Endothelial cell of umbilical vein (primary cell): Measurements from ENCODE around the gene IRF2BP2. TPM values are rescaled to one million over a fixed set of nuclear protein-coding genes. Genes with fewer than 3 reads are reported as not detected.

Experiments
- BruUV-seq: library from RNA; stranded (reverse); fragments of 400-500 nt; replicated peaks from 2 replicates; lab custom pipeline; 2021; lab: Mats Ljungman, UMichigan
- CTCF ChIA-PET: fragments of 300-600, 350-600 bp; sonication (Branson Sonifier 250); formaldehyde crosslinking; loops from one replicate; lab custom pipeline; 2021; ENCODE audit warnings: antibody characterized with exemption, inconsistent platforms; lab: Charles Lee
- POLR2A ChIA-PET: fragments of 300-600, 350-600 bp; sonication (Branson Sonifier 250); formaldehyde crosslinking; loops from one replicate; lab custom pipeline; 2021; ENCODE audit warnings: antibody characterized with exemption, inconsistent platforms; lab: Charles Lee
- DNase-seq: peaks from one replicate; pipeline ENCODE4 v3.0.0-alpha.2; 2011; ENCODE audit warnings: low read depth, low spot score
- FAIRE-seq: peaks from 2 replicates; lab custom pipeline; 2011; peaks lifted over from hg19 to GRCh38; lab: Jason Lieb, UNC
- H2AFZ ChIP-seq: 2 replicates; pipeline ENCODE4 v1.6.0; 2012; ENCODE audit warnings: low read depth, low read length, control low read depth, inconsistent platforms
- H3K27ac ChIP-seq: 2 replicates; pipeline ENCODE4 v1.5.1; 2011; ENCODE audit warnings: low read depth, mild to moderate bottlenecking, control low read depth, low read length, moderate library complexity; ENCODE audit not compliant: insufficient read depth
- H3K27me3 ChIP-seq, 2 experiments: 2 replicates each; pipeline versions ENCODE4 v1.6.0 to v1.6.1; 2011; ENCODE audit warnings: low read length in 2 of 2, mixed read lengths in 1 of 2; ENCODE audit not compliant: control insufficient read depth in 2 of 2, insufficient read depth in 2 of 2
- H3K36me3 ChIP-seq, 2 experiments: 2 replicates in 1 of 2; 3 replicates in 1 of 2; pipeline ENCODE4 v1.5.1; 2011; ENCODE audit warnings: low read length in 2 of 2, mild to moderate bottlenecking in 1 of 2, moderate library complexity in 1 of 2; ENCODE audit not compliant: control insufficient read depth in 2 of 2, insufficient read depth in 2 of 2; ENCODE audit errors: extremely low read depth in 1 of 2
- H3K4me1 ChIP-seq: 3 replicates; pipeline ENCODE4 v1.5.1; 2011; ENCODE audit warnings: mild to moderate bottlenecking, low read length; ENCODE audit not compliant: control insufficient read depth, insufficient read depth; ENCODE audit errors: extremely low read depth
- H3K4me2 ChIP-seq: 2 replicates; pipeline ENCODE4 v1.6.1; 2011; ENCODE audit warnings: low read length, control low read depth, mixed read lengths; ENCODE audit not compliant: insufficient read depth
- H3K4me3 ChIP-seq, 3 experiments: fragments of 200-600 bp in 1 of 3; sonication (generic), shearing (Covaris generic) in 1 of 3; replicated peaks in 1 of 3; 2 replicates each; pipeline ENCODE4 v1.5.1; 2011 to 2016; ENCODE audit warnings: control low read depth in 3 of 3, low read length in 3 of 3, mild to moderate bottlenecking in 2 of 3, inconsistent platforms in 1 of 3, low read depth in 1 of 3, moderate library complexity in 1 of 3; ENCODE audit not compliant: insufficient read depth in 1 of 3
- H3K79me2 ChIP-seq: 2 replicates; pipeline ENCODE4 v1.6.0; 2012; ENCODE audit warnings: low read length, inconsistent platforms; ENCODE audit not compliant: control insufficient read depth, insufficient read depth
- H3K9ac ChIP-seq: replicated peaks from 2 replicates; pipeline ENCODE3; 2011; ENCODE audit warnings: low read length, control low read depth; ENCODE audit not compliant: insufficient read depth; ENCODE audit errors: extremely low read depth
- H3K9me1 ChIP-seq: replicated peaks from 3 replicates; pipeline ENCODE4 v1.6.0; 2011; ENCODE audit warnings: mild to moderate bottlenecking, low read length; ENCODE audit not compliant: control insufficient read depth, insufficient read depth; ENCODE audit errors: extremely low read depth
- H3K9me3 ChIP-seq: replicated peaks from 2 replicates; pipeline ENCODE4 v1.5.1; 2012; ENCODE audit warnings: low read length, inconsistent platforms; ENCODE audit not compliant: control insufficient read depth, insufficient read depth
- H4K20me1 ChIP-seq: replicated peaks from 2 replicates; pipeline ENCODE3; 2011; ENCODE audit warnings: mild to moderate bottlenecking, low read length; ENCODE audit not compliant: control insufficient read depth, insufficient read depth; ENCODE audit errors: extremely low read depth
- CTCF ChIP-seq, 2 donors: IDR thresholded peaks; 1 replicate in 1 of 2; 2 replicates in 1 of 2; pipeline ENCODE4 v1.5.1; 2011; ENCODE audit warnings: low read length in 2 of 2, mild to moderate bottlenecking in 2 of 2, moderate library complexity in 2 of 2, control low read depth in 1 of 2, inconsistent platforms in 1 of 2, low read depth in 1 of 2; ENCODE audit not compliant: insufficient read depth in 1 of 2; ENCODE audit errors: extremely low read depth in 1 of 2
- FOS ChIP-seq: IDR thresholded peaks from 2 replicates; pipeline ENCODE4 v1.6.1; 2011; ENCODE audit warnings: mild to moderate bottlenecking, low read length, moderate library complexity, borderline replicate concordance; ENCODE audit not compliant: insufficient read depth
- JUN ChIP-seq: IDR thresholded peaks from 2 replicates; pipeline ENCODE4 v1.6.1; 2011; ENCODE audit warnings: borderline replicate concordance, low read depth; ENCODE audit not compliant: insufficient read length, insufficient read depth
- MYC ChIP-seq: IDR thresholded peaks from one replicate; pipeline ENCODE4 v1.6.1; 2011; ENCODE audit warnings: mild to moderate bottlenecking, low read depth, low read length
- POLR2A ChIP-seq: IDR thresholded peaks from 2 replicates; pipeline ENCODE4 v1.6.1; 2012; ENCODE audit warnings: low read depth, mild to moderate bottlenecking, control low read depth, low read length
- POLR2AphosphoS5 ChIP-seq: IDR thresholded peaks from 2 replicates; pipeline ENCODE4 v1.6.1; 2012; ENCODE audit warnings: low read depth, mild to moderate bottlenecking, control low read depth, low read length, moderate library complexity; ENCODE audit not compliant: insufficient read depth
- dilution Hi-C: fragments of 300-500 bp; cut with MboI; formaldehyde crosslinking; loops from one replicate; pipeline ENCODE4 v1.15.0; 2019; ENCODE audit warnings: low sequenced_read_pairs; ENCODE audit not compliant: extremely low pct_ligation_motif_present
- intact Hi-C: fragments of 100-400 bp; cut with micrococcal nuclease; formaldehyde crosslinking; loops from one replicate; pipeline ENCODE4 v1.10.0; 2022
- polyA plus RNA-seq, 4 experiments: library from polyadenylated mRNA; depleted of rRNA in 3 of 4; stranded (reverse) in 3 of 4; unstranded in 1 of 4; fragments of >200 nt; gene quantifications; 2 replicates each; pipeline versions ENCODE4 v1.2.1 to v1.2.3, GENCODE V29; 2011 to 2012; ENCODE audit warnings: missing spikeins in 1 of 4
- total RNA-seq: library from RNA; stranded (reverse); gene quantifications from 2 replicates; pipeline ENCODE4 v1.2.3, GENCODE V29; 2021
- TF ChIP-seq, protein P1 (sequence below): IDR thresholded peaks from 2 replicates; pipeline ENCODE4 v1.6.1; 2011; ENCODE audit not compliant: insufficient read depth, insufficient read length

IRF2BP2 gene
- total and polyA plus RNA-seq, 2 donors (not counting 3 experiments of a cell fraction or from before 2014, with no cell fraction given) = 66.6 to 109 TPM

GRCh38 chr1:234611225-234611846 lies 1.4 kb upstream of the IRF2BP2 start:
- H3K9me3 ChIP-seq = no peaks in the 10 kb centered on the region
- H2AFZ ChIP-seq = no peak overlapping the region
- H3K27me3 ChIP-seq = no peaks in the 10 kb centered on the region
- CTCF ChIA-PET = interaction anchor here (0.7 to 5.9 kb wide), 23 partner anchors 8 to 482 kb away, joined by 3 to 51 read pairs (median 4); no protein-coding TSS in a partner anchor
- H3K9me1 ChIP-seq = no peaks in the 10 kb centered on the region
- peaks cover 30% of the 10 kb centered on the region for H3K79me2 ChIP-seq
- peaks cover 37% of the 10 kb centered on the region for H3K4me1 ChIP-seq
- peak overlapping the region in 2 of 3 experiments; percentile 0 to 11 for H3K4me3 ChIP-seq
- BruUV-seq = TSS peak; percentile 13
- dilution Hi-C loops = loop anchor here (25.0 kb wide), 1 partner anchor 376 kb away; no protein-coding TSS in a partner anchor
- peak; percentile 92 for DNase-seq
- intact Hi-C loops = loop anchor here (1.0 to 2.0 kb wide), 3 partner anchors 251 to 349 kb away; no protein-coding TSS in a partner anchor
- no peaks in the 10 kb centered on the region for H4K20me1 ChIP-seq
- TF ChIP-seq POLR2A (no peak), CTCF (IDR thresholded peaks at IDR 0.05; ENCODE audit: extremely low read depth in 1 of 2, insufficient read depth in 1 of 2, low read depth in 1 of 2, low read length in 2 of 2) (peak in 1 of 2 donors; percentile 15), FOS (no peak), MYC (no peak), POLR2AphosphoS5 (no peak), JUN (no peak)
- TF ChIP-seq, protein P1, sequence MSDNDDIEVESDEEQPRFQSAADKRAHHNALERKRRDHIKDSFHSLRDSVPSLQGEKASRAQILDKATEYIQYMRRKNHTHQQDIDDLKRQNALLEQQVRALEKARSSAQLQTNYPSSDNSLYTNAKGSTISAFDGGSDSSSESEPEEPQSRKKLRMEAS = no peak
- POLR2A ChIA-PET = interaction anchor here (0.6 to 4.5 kb wide), 11 partner anchors 17 to 472 kb away, joined by 3 to 48 read pairs (median 4); no protein-coding TSS in a partner anchor
- FAIRE-seq = peak; percentile 21
- H3K36me3 ChIP-seq = peaks cover 5 to 6% of the 10 kb centered on the region in 2 experiments
- peak overlapping the region; percentile 54 for H3K4me2 ChIP-seq
- peak overlapping the region; percentile 98 for H3K9ac ChIP-seq
- H3K27ac ChIP-seq = peak overlapping the region; percentile 99
